SIG-M5 treated with dmso at 0.1 percent for 504 hours (cell line): ENCODE data around the gene KLHL40.
A peak's percentile ranks its signal among the peaks of the same experiment; 100 is the strongest.
"Not testable (repeated sequence)": the region's sequence is repeated elsewhere in the genome, so short reads cannot be mapped to it uniquely, and the experiment has no call there.

Experiments used
- DNase-seq: peaks from one replicate; lab custom pipeline; 2025; ENCODE audit not compliant: unreplicated experiment; lab: John Stamatoyannopoulos, UW

The KLHL40 gene

GRCh38 chr3:42717306-42717705 is 32.0 kb downstream of the KLHL40 start:
- peak; percentile 68 for DNase-seq

DNA sequence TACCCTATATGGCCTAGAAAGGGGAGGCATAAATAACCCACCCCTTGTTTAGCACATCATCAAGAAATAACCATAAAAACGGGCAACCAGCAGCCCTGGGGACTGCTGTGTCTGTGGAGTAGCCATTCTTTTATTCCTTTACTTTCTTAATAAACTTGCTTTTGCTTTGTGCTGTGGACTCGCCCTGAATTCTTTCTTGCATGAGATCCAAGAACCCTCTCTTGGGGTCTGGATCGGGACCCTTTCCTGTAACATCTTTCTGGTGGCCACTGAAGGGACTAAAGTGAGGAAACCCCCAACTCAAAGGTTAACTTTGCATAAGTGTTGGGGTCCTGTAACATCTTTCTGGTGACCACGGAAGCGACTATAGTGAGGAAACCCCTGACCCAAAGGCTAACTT is 33.0 kb downstream of the KLHL40 start:
- no peak for DNase-seq

DNA sequence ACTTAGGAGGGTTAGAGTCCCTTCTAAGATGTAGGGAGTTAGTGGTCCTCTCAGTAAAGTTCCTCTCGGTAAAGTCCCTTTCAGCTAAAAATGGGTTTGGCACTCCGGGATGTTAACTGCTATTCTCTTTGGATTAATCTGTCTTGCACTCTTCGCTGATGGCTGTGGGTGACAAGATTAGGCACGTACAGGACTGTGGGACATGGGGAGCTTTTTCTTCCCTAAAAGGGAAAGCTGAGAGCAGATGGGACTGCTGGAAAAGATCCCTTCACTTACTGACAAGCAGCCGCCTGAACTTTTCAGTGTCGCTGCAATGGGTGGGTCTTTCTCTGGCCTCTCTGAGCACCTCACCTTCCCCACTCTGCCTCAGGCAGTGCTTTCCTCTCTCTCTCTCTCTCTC is 33.7 kb downstream of the KLHL40 start:
- DNase-seq: no peak

- peak; percentile 38 for DNase-seq
Measured at GRCh38 chr3:42720126-42720525, 34.8 kb downstream of the KLHL40 start.

DNA sequence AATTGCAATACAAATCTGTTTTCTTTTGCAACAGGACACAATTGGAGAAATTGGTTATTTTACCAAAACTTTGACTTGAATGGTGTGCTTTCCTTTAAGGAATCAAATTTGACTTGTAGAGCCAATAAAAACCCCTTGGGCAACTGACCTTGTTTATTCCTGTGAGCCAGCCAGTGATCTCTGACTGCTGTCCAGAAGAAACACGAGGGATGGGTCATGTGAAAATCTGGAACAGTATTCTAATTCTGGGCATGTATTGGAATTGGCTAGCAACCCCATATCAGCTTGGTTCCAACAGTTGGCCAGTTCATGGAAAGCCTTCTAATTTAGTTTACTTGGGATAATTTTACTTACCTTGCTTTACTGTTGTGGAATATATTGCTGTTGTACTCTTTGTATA is 36.4 kb downstream of the KLHL40 start:
- DNase-seq: no peak

- DNase-seq: not testable (repeated sequence)
Measured at GRCh38 chr3:42722442-42722841, 37.1 kb downstream of the KLHL40 start.

- DNase-seq: no peak
Measured at GRCh38 chr3:42723219-42723618, 37.9 kb downstream of the KLHL40 start.

DNA sequence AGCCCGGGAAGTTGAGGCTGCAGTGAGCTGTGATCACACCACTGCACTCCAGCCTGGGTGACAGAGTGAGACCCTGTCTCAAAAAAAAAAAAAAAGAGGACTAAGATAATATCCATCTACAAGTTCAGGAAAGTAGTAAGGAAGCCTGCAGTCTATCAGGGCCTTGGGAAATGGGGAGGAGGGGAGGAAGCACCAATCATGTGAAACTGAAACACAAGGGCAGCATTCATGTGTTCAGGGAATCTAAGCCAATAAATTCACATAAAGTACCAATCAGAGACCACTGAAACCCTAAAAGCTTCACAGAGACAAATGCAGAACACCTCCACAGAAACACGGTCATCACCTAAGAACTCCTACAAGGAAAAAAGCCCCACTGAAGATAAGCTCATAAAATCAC is 40.1 kb downstream of the KLHL40 start:
- DNase-seq: no peak

DNA sequence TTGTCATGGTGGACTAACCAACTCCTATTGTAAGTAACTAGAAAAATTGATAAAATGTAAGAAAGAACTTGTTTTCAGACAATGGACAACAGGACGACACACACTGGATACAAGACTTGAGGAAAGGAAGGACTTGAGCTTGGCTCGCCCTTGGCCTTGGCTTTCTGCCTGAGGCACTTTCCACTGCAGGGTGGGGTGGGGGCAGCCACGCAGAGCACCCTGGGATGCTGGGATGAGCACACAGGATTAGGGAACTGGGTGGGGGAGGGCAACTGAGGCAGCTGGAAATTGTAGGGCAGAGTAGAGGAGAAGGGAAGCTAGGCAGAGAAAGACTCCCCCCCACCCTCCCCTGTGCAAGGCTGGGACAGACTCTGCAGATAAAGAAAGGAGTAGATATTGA is 42.7 kb downstream of the KLHL40 start:
- no peak for DNase-seq

DNA sequence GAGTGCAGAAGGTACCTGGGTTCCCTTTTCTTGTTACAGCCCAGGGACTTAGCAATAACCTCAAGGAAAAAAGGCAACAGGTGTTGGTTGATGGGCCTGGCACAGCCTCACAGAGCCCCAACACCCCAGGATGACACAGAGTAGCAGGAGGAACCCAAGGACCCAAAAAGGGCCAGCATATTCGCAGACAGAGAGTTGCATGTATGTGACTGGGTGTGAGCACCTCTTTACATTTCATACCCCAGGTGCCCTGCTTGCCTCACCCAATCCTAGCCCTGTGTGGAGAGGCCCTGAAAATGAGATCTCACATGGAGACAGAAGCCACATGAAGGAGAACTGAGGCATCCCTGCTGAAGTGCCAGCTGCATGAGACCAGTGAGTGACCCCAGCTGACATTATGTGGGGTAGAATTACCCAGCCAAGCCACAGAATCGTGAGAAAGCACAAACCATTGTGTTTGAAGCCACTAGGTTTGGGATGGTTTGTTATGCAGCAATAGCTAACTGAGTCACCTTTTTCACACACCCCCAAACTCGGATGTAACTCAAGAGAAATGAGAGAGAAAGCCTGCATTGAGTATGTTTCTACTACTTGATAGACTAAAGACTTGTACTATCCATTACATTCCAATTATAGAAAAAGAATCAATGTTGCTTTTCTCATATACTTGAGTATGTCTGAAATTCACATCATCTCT is 43.5 kb downstream of the KLHL40 start:
- DNase-seq: no peak

DNA sequence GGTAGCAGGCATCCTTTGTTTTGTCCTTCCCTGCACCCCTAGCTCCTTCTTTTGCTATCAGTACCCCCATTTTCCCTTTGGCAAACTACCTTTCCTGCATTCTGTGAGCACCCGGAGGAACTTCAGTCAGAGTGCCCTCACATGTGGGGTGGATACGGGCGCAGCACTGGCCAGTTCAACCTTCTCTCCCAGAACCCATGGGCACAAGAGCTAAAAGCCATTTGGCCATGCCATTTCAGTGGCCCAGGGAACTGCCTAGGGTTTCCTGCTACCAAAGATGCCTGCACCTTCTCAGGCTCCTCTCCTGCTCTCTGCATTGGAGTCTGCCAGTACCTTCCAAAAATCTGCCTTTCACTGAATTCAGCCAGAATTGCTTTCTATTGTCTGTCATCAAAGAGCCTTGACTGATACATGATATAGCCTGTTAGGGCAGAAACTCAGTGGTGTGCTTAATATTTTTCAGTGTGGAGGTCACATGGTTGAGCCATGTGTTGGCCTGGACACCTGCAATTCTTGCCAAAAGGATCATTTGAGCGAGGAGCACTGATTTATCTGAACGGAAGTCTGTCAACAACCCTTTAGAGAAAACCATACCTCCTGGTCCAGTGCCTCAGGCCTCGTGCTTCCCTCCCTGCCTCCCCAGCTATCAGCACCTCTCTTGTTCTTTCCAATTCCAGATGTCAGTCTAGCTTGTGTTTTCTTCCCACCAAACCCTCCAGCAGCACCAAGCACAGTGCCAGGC is 44.2 kb downstream of the KLHL40 start:
- DNase-seq: no peak

DNA sequence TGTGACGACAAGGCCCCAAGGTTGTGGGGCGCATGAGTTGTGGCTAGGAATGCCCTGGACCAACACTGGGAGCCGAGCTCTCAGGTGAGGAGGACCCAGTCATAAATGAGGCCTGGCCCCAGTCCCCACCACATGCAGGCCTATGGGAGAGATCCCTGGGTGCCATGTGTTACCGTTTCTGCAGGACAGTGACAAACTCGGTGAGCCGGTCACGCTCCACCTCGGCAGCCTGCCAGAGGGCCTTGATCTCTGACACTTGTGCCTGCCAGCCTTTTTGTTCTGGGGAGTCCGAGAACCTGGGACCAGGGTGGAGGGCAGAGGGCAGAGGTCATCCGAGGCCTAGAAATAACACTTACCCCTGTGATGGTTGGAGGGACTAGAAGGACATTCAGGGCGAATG is 45.0 kb downstream of the KLHL40 start:
- no peak for DNase-seq

DNA sequence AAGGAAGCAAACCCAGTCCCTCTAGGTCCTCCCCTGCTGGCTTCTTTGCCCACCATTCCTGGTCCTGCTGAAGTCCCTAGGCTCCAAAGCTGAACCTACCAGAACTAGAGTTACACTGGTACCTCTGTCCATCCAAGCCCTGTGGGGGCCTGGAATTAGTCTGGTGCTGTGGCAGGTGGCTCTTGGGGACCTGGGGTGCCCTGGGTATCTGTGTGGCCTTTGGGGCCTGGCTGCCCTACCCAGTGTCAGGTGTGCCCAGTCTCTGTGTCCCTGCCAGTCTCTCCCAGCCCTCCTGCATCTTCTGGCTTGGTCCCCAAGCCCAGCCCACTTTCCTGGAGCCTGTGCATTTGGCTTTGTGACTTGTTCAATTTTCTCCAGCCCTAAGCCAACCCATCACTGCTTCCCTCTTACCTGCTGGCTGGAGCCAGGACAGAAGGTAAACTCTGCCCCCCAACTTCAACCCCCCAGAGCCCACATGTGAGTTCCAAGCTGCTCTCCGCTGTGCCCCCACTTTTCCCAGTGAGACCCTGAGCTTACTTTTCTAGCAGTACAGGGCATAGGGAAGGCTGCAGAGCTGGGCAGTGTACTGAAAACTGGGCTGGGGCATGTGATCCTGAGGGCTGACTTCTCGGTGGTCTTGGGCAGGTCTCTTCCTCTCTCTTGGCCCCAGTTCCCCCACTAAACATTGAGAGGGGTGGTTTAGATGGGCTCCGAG is 45.5 kb downstream of the KLHL40 start:
- no peak for DNase-seq

DNA sequence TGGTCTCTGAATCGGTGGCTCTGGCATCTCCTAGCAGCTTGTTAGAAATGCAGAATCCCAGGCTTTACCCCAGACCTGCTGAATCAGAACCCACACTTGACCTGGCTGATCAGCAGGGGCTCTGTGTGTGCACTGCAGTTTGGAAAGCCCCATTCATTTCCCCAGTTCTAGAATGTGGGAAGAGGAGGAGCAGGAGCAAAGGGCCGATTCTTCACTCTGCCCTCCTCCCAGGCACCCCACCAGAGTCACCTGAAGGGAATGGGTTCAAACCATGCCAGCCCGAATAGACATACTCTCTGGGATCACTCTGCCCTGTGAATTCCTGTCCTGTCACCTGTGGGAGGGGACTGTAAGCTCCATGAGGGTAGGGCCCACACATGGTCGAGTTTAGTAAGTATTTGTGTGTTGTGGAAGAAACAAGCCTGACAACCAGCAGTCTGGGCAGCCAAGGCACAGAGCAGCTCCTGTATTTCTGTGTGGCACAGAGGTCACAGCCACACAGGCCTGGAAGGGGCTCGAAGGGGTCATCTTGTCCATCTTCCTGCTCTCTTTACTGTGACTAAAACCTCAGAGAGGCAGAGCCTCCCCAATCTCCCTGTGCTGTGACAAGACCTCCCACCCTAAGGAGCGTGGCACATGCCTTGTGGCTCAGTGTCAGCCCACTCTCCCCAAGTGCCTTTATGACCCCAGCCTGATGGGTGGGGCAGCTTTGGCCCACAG is 46.3 kb downstream of the KLHL40 start:
- DNase-seq: no peak

- DNase-seq: no peak
Measured at GRCh38 chr3:42732196-42732828, 47.0 kb downstream of the KLHL40 start.

DNA sequence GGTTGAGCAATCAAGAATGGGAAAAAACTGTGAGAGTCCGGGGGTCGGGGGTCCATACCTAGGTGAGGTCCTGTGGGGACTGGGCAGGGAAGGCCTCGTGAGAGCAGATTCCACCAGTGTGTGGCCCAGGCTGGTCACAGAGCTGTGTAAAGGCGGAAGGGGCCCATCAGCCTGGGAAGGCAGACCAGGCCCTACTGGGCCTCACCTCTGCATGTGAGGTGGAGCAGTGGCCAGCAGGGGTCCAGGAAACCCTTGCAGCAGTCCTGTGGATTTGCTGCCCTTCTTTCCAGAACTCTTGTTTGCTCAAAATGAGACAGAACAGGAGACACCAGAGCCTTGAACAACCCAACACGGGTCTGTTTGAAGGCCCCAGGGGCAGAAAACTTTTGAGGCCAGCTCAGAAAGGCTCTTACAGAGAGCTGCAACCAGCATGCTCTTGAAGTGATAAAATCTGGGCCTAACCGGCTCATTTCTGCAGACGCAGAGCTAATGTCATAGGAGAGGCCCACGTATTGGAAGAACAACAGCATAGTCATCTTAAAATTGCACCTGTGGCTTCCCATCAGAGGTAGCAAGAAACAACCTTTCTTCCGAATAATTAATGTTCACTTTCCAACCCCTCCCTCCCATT is 47.6 kb downstream of the KLHL40 start:
- no peak for DNase-seq

DNA sequence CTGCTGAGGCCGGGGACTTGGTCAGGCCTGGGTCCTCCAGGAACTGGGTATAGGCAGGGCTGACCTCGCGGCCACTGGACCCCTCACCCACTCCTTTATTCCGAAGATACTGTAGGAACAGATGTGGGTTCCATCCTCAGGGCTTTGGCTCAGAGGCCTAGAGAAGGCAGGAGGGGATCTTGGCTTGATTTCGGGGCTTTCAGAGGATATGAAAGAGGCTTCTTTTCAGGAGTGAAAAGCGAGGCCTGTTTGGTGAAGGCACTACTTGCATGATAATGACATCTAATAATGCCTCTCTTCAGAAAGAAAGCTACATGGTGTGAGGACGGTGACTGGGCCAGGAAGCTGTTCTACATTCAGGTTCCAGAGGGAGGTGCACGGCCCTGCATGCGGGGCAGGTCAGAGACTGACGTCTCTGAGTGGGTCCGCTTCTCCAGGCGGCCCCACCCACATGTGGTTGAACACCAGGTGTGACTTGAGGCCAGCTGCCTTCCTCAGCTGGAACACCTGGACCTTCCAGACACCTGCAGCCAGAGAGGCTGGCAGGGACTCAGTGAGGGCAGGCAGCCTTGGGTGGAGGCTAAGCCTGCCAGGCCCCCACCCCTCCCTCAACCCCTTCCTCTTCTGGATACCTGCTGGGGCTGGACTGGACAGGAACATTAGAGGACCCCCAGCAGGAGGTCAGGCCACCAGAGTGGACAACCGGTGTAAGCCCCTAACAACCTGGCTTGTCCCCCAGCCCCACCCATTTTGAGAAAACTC is 48.3 kb downstream of the KLHL40 start:
- DNase-seq: no peak

DNA sequence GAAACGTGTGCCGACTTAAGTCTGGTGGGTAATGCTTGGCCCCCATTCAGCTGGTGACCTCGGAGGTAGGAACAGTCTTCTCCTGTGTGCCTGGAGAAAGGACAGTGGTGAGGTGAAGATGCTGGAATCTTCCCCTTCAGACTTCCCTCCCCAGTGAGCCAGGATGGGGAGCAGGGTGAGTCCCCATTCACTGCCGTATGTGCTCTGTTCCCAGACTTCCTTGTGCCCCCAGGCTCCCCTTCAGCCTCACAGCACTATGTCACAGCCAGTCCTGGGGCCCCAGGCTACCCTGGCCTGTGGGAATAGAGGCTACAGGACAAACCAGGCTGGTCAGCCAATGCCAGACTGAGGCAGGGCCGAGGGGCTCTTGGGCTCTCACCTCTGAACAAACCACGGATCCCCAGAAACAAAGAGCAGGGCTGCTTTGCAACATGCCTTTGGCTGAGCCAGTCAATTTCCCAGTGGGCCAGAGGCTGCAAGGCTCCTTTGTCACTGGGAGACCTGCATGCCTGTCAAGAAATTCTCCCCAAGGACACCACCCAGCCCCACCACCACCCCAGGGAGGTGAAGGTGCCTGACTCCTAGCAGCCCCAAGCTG is 49.0 kb downstream of the KLHL40 start:
- DNase-seq: no peak

DNA sequence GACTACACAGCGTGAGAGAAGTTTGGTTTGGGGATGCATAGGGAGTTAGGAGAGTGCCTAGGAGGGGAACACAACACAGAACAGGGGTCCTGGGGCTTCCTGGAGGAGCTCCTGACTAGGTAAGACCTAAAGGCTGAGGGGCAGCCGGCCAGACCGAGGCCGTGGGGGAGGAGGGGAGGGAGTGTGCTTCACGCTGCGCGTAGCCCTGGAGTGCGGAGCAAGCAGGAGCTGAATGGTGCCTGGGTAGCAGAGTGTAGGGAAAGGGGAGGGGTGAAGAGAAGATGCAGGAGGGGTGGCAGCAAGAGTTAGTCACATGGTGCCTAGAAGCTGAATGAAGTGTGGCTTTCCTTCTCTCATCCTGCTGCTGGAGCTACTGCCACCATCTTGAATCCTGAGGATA is 49.7 kb downstream of the KLHL40 start:
- no peak for DNase-seq
